Thymus (tissue), 11 donors: ENCODE data around the gene SPRY4. TPM values are rescaled to one million over a fixed set of nuclear protein-coding genes. Genes with fewer than 3 reads are reported as not detected.
A peak's percentile ranks its signal among the peaks of the same experiment; 100 is the strongest.

Experiments
- DNase-seq, 9 donors: peaks; one replicate each; pipeline ENCODE4 v3.0.0-alpha.2; 2013; ENCODE audit warnings: low spot score in 9 of 9, low read depth in 6 of 9, missing footprints in 1 of 9
- H3K27ac ChIP-seq, 2 donors: one replicate each; pipeline ENCODE4 v1.5.1; 2013; ENCODE audit warnings: control low read depth in 1 of 2, low read depth in 1 of 2, low read length in 1 of 2, mild to moderate bottlenecking in 1 of 2, moderate library complexity in 1 of 2
- H3K27me3 ChIP-seq, 2 donors: one replicate each; pipeline ENCODE4 v1.5.1; 2013; ENCODE audit warnings: low read length in 1 of 2; ENCODE audit not compliant: control insufficient read depth in 2 of 2, insufficient read depth in 1 of 2
- H3K36me3 ChIP-seq, 2 donors: one replicate each; pipeline ENCODE4 v1.5.1; 2013; ENCODE audit warnings: low read length in 1 of 2, mild to moderate bottlenecking in 1 of 2, moderate library complexity in 1 of 2; ENCODE audit not compliant: control insufficient read depth in 2 of 2, insufficient read depth in 2 of 2
- H3K4me1 ChIP-seq, 2 donors: one replicate each; pipeline ENCODE4 v1.5.1; 2013; ENCODE audit warnings: low read length in 2 of 2; ENCODE audit not compliant: control insufficient read depth in 2 of 2, insufficient read depth in 2 of 2
- H3K4me3 ChIP-seq, 2 donors: one replicate each; pipeline ENCODE4 v1.5.1; 2013; ENCODE audit warnings: low read length in 2 of 2, control low read depth in 1 of 2, mild to moderate bottlenecking in 1 of 2
- H3K9me3 ChIP-seq, 2 donors: one replicate each; pipeline ENCODE4 v1.5.1; 2013; ENCODE audit warnings: low read length in 1 of 2, mild to moderate bottlenecking in 1 of 2; ENCODE audit not compliant: control insufficient read depth in 2 of 2, insufficient read depth in 1 of 2
- WGBS: extraction: QIAGEN DNeasy Blood & Tissue Kit; methylation state at CpG from one replicate; pipeline ENCODE4 v1.1.7; 2013; 5-methylcytosine and 5-hydroxymethylcytosine counted together
- polyA plus RNA-seq: library from polyadenylated mRNA; stranded (reverse); fragments of 200-250 nt; gene quantifications from one replicate; pipeline ENCODE4 v1.2.3, GENCODE V29; 2013
- total RNA-seq: library from RNA; stranded (reverse); fragments of 120-200 nt; gene quantifications from one replicate; pipeline ENCODE4 v1.2.4, GENCODE V29; 2013
- donor health status: healthy.

Gene SPRY4
- total and polyA plus RNA-seq, 2 donors, result 1.6 to 2.0 TPM

DNA sequence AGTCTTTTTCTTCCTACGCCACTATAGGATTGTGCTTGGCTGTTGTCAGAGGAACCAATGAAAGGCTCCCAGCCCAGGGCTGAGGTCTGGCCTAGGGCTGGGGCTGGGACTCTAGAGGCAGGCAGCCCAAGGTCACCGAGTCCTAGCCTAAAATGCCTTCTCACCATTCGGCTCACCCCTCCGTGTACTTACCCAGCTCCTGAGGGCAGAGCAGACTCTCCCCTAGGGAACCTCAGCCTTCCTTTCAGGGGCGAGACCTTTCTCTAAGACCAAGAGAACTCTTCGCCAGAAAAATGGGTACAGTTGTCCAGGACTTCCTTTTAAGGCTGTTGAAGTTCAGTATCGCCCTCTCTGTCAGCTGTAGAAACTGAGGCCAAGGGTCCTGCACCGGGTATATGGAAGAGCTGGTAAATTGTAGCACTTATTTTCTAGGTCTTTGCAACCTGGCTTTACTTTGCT, 1.7 kb upstream of the SPRY4 start:
- WGBS, result 63% methylated on average over 8 of the region's 8 CpGs
- Histone ChIP-seq H3K9me3 (peaks cover 0 to 12% of the 10 kb centered on the region in 2 donors), H3K4me1 (peaks cover 4 to 15% of the 10 kb centered on the region in 2 donors), H3K36me3 (no peaks in the 10 kb centered on the region), H3K27me3 (peaks cover 66 to 85% of the 10 kb centered on the region in 2 donors), H3K4me3 (no peak overlapping the region), H3K27ac (no peak overlapping the region)
- DNase-seq, result no peak

GRCh38 chr5:142325725-142326479, 1.1 kb upstream of the SPRY4 start:
- H3K36me3 ChIP-seq, result no peaks in the 10 kb centered on the region
- H3K9me3 ChIP-seq, result peaks cover 0 to 12% of the 10 kb centered on the region in 2 donors
- peaks cover 4 to 16% of the 10 kb centered on the region in 2 donors for H3K4me1 ChIP-seq
- WGBS, result 5% methylated on average over 44 of the region's 44 CpGs
- peak overlapping the region; percentile 42 to 55 for H3K27ac ChIP-seq
- H3K27me3 ChIP-seq, result peaks cover 70 to 91% of the 10 kb centered on the region in 2 donors
- peak overlapping the region in 1 of 2 donors; percentile 14 for H3K4me3 ChIP-seq
- no peak for DNase-seq

DNA sequence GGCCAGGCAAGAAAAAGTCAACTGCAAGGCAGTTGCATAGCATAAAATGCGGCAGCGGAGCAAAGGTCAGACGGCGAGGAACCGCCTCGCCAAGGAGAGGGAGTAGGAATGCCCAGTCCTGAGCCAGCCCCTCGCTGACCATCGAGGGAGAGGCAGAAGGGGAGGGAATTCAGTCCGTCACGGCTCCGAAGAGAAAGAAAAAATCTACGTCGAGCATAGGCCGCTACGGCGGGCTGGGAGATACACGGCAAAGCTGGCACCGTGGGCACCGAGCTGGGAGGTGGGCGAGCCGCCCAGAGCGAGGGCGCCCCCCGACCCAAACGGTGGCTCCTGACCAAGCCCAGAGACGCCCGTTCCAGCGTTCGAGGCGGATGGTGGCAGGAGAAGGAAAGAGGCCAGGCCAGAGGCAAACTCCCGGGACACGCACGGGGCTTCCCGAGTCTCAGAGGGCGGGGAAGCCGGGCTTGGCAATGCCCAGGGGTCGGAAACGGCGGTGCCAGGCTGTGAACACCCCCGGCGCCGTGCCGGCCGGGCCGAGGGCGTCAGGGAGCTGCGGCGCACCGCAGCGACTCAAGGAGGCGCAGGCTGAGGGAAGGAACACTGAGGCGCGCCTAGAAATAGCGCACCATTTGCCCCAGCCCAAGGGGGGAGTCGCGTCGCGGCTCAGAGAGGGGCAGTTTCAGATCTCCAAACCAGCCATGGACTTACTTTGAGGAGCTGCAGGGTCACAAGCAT, 518 bp downstream of the SPRY4 start:
- Histone ChIP-seq H3K27me3 (peaks cover 67 to 98% of the 10 kb centered on the region in 2 donors), H3K9me3 (peaks cover 0 to 12% of the 10 kb centered on the region in 2 donors), H3K27ac (peak overlapping the region in 1 of 2 donors; percentile 32), H3K36me3 (no peaks in the 10 kb centered on the region), H3K4me1 (peaks cover 4 to 27% of the 10 kb centered on the region in 2 donors), H3K4me3 (peak overlapping the region; percentile 42 to 47)
- WGBS, result 7% methylated on average over 58 of the region's 58 CpGs
- DNase-seq, result no peak

DNA sequence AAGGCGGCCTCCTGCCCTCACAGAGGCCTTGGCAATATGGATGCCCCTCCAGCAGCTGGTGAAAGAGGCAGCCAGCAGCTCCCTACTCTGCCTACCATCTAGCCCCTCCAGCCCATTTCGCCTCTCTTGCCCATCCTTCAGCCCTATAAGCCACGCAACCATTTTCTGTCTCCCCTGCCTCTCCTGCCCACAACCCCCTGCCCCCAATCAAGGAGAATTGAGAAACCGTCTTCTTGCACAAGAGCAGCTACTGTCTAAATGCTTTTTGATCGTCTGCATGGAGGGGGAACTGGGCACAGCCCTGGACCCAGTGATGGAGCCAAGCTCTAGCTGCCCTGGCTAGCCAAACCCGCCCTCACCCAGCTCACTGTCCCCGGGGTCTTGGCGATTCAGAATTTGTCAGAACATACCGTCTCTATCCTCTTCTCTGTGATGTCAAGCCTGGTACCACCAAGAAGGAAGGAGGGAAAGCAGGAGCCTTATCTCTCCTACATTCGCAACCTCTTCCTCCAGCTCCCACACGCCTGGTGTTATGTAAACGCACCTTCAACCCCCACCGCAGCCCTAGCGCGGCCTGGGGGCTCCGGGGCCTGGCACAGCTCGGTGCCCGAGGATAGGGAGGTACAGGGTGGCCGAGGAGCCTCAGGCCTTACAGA, 1.2 kb downstream of the SPRY4 start:
- Histone ChIP-seq H3K9me3 (peaks cover 0 to 12% of the 10 kb centered on the region in 2 donors), H3K4me3 (peak overlapping the region; percentile 42 to 47), H3K4me1 (peaks cover 4 to 30% of the 10 kb centered on the region in 2 donors), H3K36me3 (no peaks in the 10 kb centered on the region), H3K27me3 (peaks cover 62 to 94% of the 10 kb centered on the region in 2 donors), H3K27ac (peak overlapping the region in 1 of 2 donors; percentile 49)
- 37% methylated on average over 19 of the region's 19 CpGs for WGBS
- no peak for DNase-seq

GRCh38 chr5:142322747-142323479, 1.9 kb downstream of the SPRY4 start:
- no peak for DNase-seq
- Histone ChIP-seq H3K4me1 (peaks cover 4 to 30% of the 10 kb centered on the region in 2 donors), H3K36me3 (no peaks in the 10 kb centered on the region), H3K27me3 (peaks cover 59 to 88% of the 10 kb centered on the region in 2 donors), H3K9me3 (peaks cover 0 to 12% of the 10 kb centered on the region in 2 donors), H3K27ac (no peak overlapping the region), H3K4me3 (peak overlapping the region in 1 of 2 donors; percentile 47)
- WGBS, result 95% methylated on average over 15 of the region's 15 CpGs

GRCh38 chr5:142322403-142322746, 2.4 kb downstream of the SPRY4 start:
- H3K4me1 ChIP-seq, result peaks cover 4 to 30% of the 10 kb centered on the region in 2 donors
- H3K27me3 ChIP-seq, result peaks cover 54 to 85% of the 10 kb centered on the region in 2 donors
- peaks cover 0 to 12% of the 10 kb centered on the region in 2 donors for H3K9me3 ChIP-seq
- no peak for DNase-seq
- WGBS, result 95% methylated on average over 5 of the region's 5 CpGs
- no peak overlapping the region for H3K27ac ChIP-seq
- H3K4me3 ChIP-seq, result no peak overlapping the region
- no peaks in the 10 kb centered on the region for H3K36me3 ChIP-seq

GRCh38 chr5:142320851-142321560, 3.8 kb downstream of the SPRY4 start:
- Histone ChIP-seq H3K36me3 (no peaks in the 10 kb centered on the region), H3K4me3 (no peak overlapping the region), H3K27ac (no peak overlapping the region), H3K27me3 (peaks cover 40 to 75% of the 10 kb centered on the region in 2 donors), H3K9me3 (peaks cover 0 to 8% of the 10 kb centered on the region in 2 donors), H3K4me1 (peaks cover 4 to 36% of the 10 kb centered on the region in 2 donors)
- DNase-seq, result no peak
- WGBS, result 34% methylated on average over 8 of the region's 8 CpGs

- Histone ChIP-seq H3K9me3 (peaks cover 0 to 5% of the 10 kb centered on the region in 2 donors), H3K4me3 (no peak overlapping the region), H3K36me3 (no peaks in the 10 kb centered on the region), H3K27me3 (peaks cover 34 to 71% of the 10 kb centered on the region in 2 donors), H3K27ac (no peak overlapping the region), H3K4me1 (peaks cover 0 to 39% of the 10 kb centered on the region in 2 donors)
- WGBS, result 68% methylated on average over 4 of the region's 4 CpGs
- DNase-seq, result no peak
These were observed 4.4 kb downstream of the SPRY4 start for GRCh38 chr5:142320430-142320738.
